Aorta (tissue), 5 donors: ENCODE results near the gene TULP4. TPM values are rescaled to one million over a fixed set of nuclear protein-coding genes. Genes with fewer than 3 reads are reported as not detected.

ENCODE experiments used
- ATAC-seq: fragments of 200-7000 bp; cut with Tn5 transposase; one replicate; pipeline ENCODE4 v1.9.1; 2022; ENCODE audit warnings: moderate library complexity; ENCODE audit not compliant: low FRiP score
- DNase-seq, 2 donors: peaks; one replicate each; pipeline ENCODE4 v3.0.0-alpha.2; 2020
- H3K27ac ChIP-seq, 2 donors: one replicate each; pipeline ENCODE4 v1.5.1; 2013; ENCODE audit warnings: low read length in 2 of 2, mild to moderate bottlenecking in 2 of 2, moderate library complexity in 2 of 2, control low read depth in 1 of 2, inconsistent platforms in 1 of 2, low read depth in 1 of 2
- H3K27me3 ChIP-seq, 2 donors: one replicate each; pipeline ENCODE4 v1.6.1; 2013; ENCODE audit warnings: control low read depth in 1 of 2, low read length in 1 of 2, mild to moderate bottlenecking in 1 of 2, moderate library complexity in 1 of 2; ENCODE audit not compliant: insufficient read depth in 2 of 2, control insufficient read depth in 1 of 2
- H3K36me3 ChIP-seq, 2 donors: one replicate each; pipeline ENCODE4 v1.6.1; 2013; ENCODE audit warnings: control low read depth in 1 of 2, low read length in 1 of 2, mild to moderate bottlenecking in 1 of 2; ENCODE audit not compliant: insufficient read depth in 2 of 2, control insufficient read depth in 1 of 2
- H3K4me1 ChIP-seq, 2 donors: one replicate each; pipeline ENCODE4 v1.6.1; 2013; ENCODE audit warnings: low read length in 2 of 2, control low read depth in 1 of 2, mild to moderate bottlenecking in 1 of 2, moderate library complexity in 1 of 2; ENCODE audit not compliant: insufficient read depth in 2 of 2, control insufficient read depth in 1 of 2
- H3K4me3 ChIP-seq, 2 donors: one replicate each; pipeline ENCODE4 v1.5.1; 2013; ENCODE audit warnings: low read length in 2 of 2, control low read depth in 1 of 2, mild to moderate bottlenecking in 1 of 2
- H3K9me3 ChIP-seq: one replicate; pipeline ENCODE4 v1.6.1; 2013; ENCODE audit warnings: mild to moderate bottlenecking, low read length; ENCODE audit not compliant: control insufficient read depth
- WGBS, 2 donors: extraction: QIAGEN DNeasy Blood & Tissue Kit; methylation state at CpG; one replicate each; pipeline ENCODE4 v1.1.7; 2013; 5-methylcytosine and 5-hydroxymethylcytosine counted together
- intact Hi-C, 2 donors: fragments of 100-400 bp; cut with DNase I; formaldehyde crosslinking; loops; one replicate each; pipeline versions ENCODE4 v1.14.2 to v1.15.0; 2022
- polyA plus RNA-seq, 2 donors: library from polyadenylated mRNA; stranded (reverse); fragments of 200-250 nt; gene quantifications; one replicate each; pipeline ENCODE4 v1.2.3, GENCODE V29; 2013
- total RNA-seq, 2 donors: library from RNA; stranded (reverse); fragmentation: NEBNext Ultra II Directional; extraction: Animal tissue kit (Norgen Biotek cat#: 25700); gene quantifications; one replicate each; pipeline ENCODE4 v1.2.1, GENCODE V29; 2021
- donor health status: healthy with polysubstance abuse.
- donor health status: Bipolar disorder and iron deficiency.
- donor health status: DM: no; HTN: no; CAD: no.
- donor health status: DM: no; HTN: no; CAD: no.
- donor health status: DM: yes; HTN: yes; CAD: no.

TULP4 gene
- total and polyA plus RNA-seq, 4 donors = 2.4 to 86.1 (median 40.0) TPM

GRCh38 chr6:158416883-158417759 lies 104.9 kb downstream of the TULP4 start:
- Histone ChIP-seq H3K27me3 (no peaks in the 10 kb centered on the region), H3K4me1 (no peaks in the 10 kb centered on the region), H3K9me3 (no peaks in the 10 kb centered on the region), H3K27ac (no peak overlapping the region), H3K4me3 (no peak overlapping the region), H3K36me3 (peaks cover 0 to 4% of the 10 kb centered on the region in 2 donors)
- DNase-seq (no peak), ATAC-seq (no peak)
- intact Hi-C loops = no loop called here
- 87 to 91% methylated on average over 4 of the region's 4 CpGs for whole genome bisulfite sequencing, 2 donors

DNA sequence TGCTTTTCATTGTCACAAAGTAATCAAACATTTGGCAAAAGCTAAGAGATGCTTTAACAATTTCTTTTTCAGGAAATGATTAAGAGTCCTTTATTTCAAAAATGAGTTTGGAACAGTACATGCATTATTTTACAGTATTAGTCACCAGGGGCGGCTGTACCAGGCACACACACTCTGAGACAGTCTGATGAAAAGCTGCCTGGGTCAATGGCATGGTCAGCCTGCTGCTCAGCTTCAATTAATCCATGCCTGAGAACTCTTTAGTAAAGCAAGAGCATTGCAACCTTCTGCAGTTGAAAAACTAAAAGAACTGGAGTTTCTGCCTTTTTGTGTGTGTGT lies 105.5 kb downstream of the TULP4 start:
- H3K4me1 ChIP-seq = no peaks in the 10 kb centered on the region
- no peaks in the 10 kb centered on the region for H3K9me3 ChIP-seq
- peaks cover 0 to 4% of the 10 kb centered on the region in 2 donors for H3K36me3 ChIP-seq
- no peaks in the 10 kb centered on the region for H3K27me3 ChIP-seq
- H3K4me3 ChIP-seq = no peak overlapping the region
- no peak overlapping the region for H3K27ac ChIP-seq
- ATAC-seq (no peak), DNase-seq (no peak)
- WGBS, 2 donors = 59 to 72% methylated on average over 1 of the region's 1 CpG
- intact Hi-C loops = no loop called here

GRCh38 chr6:158418501-158418900 lies 106.2 kb downstream of the TULP4 start:
- ATAC-seq (no peak), DNase-seq (no peak)
- Histone ChIP-seq H3K9me3 (no peaks in the 10 kb centered on the region), H3K36me3 (peaks cover 0 to 3% of the 10 kb centered on the region in 2 donors), H3K27me3 (no peaks in the 10 kb centered on the region), H3K27ac (no peak overlapping the region), H3K4me3 (no peak overlapping the region), H3K4me1 (no peaks in the 10 kb centered on the region)
- WGBS, 2 donors = 96 to 100% methylated on average over 2 of the region's 2 CpGs
- intact Hi-C loops = no loop called here

DNA sequence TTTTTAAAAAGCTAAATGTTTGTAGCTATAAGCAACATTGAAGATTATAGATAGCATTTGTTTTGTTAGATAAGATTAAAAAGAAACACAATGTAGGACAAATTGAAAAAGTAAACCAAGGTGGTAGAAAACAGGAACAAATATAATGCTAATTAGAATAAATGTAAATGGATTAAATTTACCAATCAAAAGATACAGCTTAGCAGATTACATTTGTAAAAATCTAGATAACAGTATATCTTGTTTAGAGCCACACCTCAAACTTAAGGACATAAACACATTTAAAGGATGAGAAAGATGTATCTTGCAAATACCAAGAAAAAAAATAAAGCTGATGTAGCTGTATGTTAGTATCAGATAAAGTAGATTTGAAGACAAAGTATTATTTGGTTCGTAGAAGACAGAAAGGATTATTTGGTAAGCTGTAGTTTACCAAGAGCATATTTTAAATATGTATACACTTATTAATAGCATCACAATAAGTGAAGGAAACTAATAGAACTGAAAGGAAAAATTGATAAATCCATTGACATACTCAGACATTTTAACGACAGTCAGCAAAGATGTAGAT lies 107.2 kb downstream of the TULP4 start:
- Histone ChIP-seq H3K27ac (no peak overlapping the region), H3K4me1 (no peaks in the 10 kb centered on the region), H3K9me3 (no peaks in the 10 kb centered on the region), H3K4me3 (no peak overlapping the region), H3K36me3 (peaks cover 0 to 2% of the 10 kb centered on the region in 2 donors), H3K27me3 (no peaks in the 10 kb centered on the region)
- intact Hi-C loops = no loop called here
- DNase-seq (no peak), ATAC-seq (no peak)
- 96 to 99% methylated on average over 2 of the region's 2 CpGs for WGBS, 2 donors

DNA sequence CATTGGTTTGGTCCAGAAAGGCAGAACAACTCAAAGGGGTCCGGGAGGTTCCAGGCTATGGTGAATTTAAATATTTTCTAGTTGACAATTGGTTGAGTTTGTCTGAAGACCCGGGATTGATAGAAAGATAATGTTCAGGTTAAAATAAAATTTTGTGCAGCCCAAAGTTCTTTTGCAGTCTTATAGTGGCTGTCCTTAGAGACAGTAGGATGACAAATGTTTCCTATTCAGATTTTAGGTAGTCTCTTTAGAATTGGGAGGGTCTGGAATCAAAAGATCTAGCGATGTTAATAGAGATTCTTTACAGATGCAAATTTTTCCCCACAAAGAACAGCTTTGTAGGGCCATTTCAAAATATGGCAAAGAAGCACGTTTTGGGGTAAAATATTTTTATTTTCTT lies 109.1 kb downstream of the TULP4 start:
- Histone ChIP-seq H3K9me3 (no peaks in the 10 kb centered on the region), H3K36me3 (peaks cover 0 to 2% of the 10 kb centered on the region in 2 donors), H3K4me1 (no peaks in the 10 kb centered on the region), H3K4me3 (no peak overlapping the region), H3K27ac (no peak overlapping the region), H3K27me3 (no peaks in the 10 kb centered on the region)
- intact Hi-C loops = no loop called here
- no peak for ATAC-seq
- WGBS, 2 donors = 89% methylated on average over 4 of the region's 4 CpGs
- DNase-seq = no peak

DNA sequence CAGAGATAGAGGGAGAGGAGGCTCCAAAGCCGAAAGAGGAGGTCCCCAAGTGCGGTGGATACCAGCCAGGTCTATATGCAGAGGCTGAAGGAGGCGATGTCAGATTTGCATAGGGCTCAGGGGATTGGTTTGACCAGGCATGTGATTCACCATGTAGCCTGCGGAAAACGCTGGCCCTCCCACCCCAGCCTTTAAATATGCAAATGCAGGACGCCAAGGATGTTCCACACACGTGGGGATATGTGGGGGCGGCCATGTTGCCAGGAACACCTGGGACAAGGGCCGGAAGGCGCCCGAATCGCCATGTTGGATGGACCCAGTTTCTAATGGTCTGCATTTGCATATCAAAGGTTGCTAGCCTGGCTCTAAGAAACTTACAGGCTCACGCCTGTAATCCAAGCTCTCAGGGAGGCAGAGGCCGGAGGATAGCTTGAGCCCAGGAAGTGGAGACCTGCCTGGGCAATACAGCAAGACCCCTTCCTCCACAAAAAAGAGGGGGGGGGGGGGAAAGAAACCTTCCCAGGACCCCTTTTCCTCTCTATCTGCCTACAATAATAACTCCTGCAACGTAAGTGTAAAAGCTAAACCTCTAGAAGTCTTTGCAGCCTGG lies 110.5 kb downstream of the TULP4 start:
- ATAC-seq (no peak), DNase-seq (no peak)
- H3K27me3 ChIP-seq = no peaks in the 10 kb centered on the region
- intact Hi-C loops = no loop called here
- H3K27ac ChIP-seq = no peak overlapping the region
- no peak overlapping the region for H3K4me3 ChIP-seq
- 88 to 91% methylated on average over 15 of the region's 15 CpGs for WGBS, 2 donors
- H3K9me3 ChIP-seq = no peaks in the 10 kb centered on the region
- no peaks in the 10 kb centered on the region for H3K4me1 ChIP-seq
- H3K36me3 ChIP-seq = no peaks in the 10 kb centered on the region

DNA sequence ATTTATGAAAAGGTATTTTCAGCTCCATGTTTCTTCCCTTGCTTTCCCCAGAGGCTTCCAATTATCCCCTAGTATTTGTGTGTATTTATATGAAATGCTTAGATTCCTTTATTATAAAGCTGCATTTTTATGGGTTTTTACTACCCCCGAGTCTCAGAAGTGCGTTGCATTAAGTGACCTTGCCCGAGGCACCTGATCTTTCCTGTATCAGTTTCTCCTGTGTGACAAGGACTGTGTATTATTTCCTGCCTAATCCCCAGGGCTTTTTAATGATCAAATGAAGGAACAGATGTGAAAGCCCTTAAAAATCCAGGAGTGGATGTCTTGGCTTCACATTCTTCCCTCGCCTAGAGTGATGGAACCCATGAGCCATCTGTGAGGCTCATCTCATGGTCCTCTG lies 118.8 kb downstream of the TULP4 start:
- DNase-seq (no peak), ATAC-seq (no peak)
- no peak overlapping the region for H3K4me3 ChIP-seq
- no peaks in the 10 kb centered on the region for H3K9me3 ChIP-seq
- H3K36me3 ChIP-seq = no peaks in the 10 kb centered on the region
- intact Hi-C loops = no loop called here
- H3K4me1 ChIP-seq = no peaks in the 10 kb centered on the region
- 88 to 91% methylated on average over 4 of the region's 4 CpGs for WGBS, 2 donors
- H3K27me3 ChIP-seq = no peaks in the 10 kb centered on the region
- H3K27ac ChIP-seq = no peak overlapping the region

DNA sequence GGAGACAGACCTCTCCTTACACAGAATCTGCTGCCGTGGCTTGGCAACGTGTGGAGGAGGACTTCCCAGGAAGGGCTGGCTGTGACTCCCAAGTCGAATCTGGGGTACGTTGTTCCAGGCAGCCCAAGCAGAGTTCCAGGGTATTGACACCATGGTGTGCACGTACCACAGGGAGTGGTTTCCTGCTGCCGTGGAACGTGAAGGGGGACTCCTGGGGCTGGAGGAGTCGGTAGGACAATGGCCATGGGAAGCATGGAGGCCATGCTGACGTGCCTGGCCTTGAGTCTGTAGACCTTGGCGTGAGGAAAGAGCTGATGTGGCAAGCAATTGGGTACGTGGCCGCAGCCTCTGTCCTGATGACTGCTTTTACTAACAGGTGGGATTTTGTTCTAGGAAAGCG lies 119.3 kb downstream of the TULP4 start:
- Histone ChIP-seq H3K27me3 (no peaks in the 10 kb centered on the region), H3K4me3 (no peak overlapping the region), H3K36me3 (no peaks in the 10 kb centered on the region), H3K9me3 (no peaks in the 10 kb centered on the region), H3K4me1 (no peaks in the 10 kb centered on the region), H3K27ac (no peak overlapping the region)
- no peak for ATAC-seq
- intact Hi-C loops = no loop called here
- DNase-seq = no peak
- WGBS, 2 donors = 89 to 91% methylated on average over 13 of the region's 13 CpGs

- Histone ChIP-seq H3K4me3 (no peak overlapping the region), H3K36me3 (no peaks in the 10 kb centered on the region), H3K27ac (no peak overlapping the region), H3K9me3 (no peaks in the 10 kb centered on the region), H3K27me3 (no peaks in the 10 kb centered on the region), H3K4me1 (no peaks in the 10 kb centered on the region)
- no peak for DNase-seq
- ATAC-seq = no peak
- WGBS, 2 donors = 92 to 95% methylated on average over 3 of the region's 3 CpGs
- intact Hi-C loops = no loop called here
Observed at GRCh38 chr6:158437571-158437970, 125.3 kb downstream of the TULP4 start.
